ENCODE data around the gene DLK1. TPM values are rescaled to one million over a fixed set of nuclear protein-coding genes. Genes with fewer than 3 reads are reported as not detected.
A peak's percentile ranks its signal among the peaks of the same experiment; 100 is the strongest.

The DLK1 gene
- total RNA-seq, 1 donor from 2014 or later, result not detected

DNA sequence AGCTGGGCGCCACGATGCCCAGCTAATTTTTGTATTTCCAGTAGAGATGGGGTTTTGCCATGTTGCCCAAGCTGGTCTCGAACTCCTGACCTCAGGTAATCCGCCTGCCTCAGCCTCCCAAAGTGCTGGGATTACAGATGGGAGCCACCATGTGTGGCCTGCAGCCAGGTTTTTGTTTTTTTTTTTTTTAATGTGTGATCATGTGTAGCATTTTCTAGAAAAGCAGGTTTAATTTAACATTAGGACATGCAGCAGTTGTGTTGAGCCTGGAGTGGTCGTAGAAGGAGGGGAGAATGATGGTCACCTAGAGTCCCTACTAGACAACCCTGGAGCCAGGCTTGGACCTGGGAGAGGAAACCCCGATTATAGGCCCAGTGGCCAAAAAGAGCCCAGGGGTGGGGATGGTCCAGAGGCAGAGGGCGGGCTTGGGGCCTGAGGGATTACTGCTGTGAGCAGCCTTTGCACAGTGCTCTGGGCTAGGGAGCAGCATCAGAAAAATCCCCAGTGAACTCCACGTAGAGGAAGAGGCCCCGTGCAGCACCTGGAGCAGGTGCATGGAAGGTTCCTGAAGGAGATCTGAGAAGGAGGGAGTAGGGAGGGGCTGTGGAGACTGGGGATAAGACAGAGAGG is 13.6 kb downstream of the DLK1 start:
- FAIRE-seq, result no peak
- no peaks in the 10 kb centered on the region for H3K36me3 ChIP-seq (ENCODE audit: control insufficient read depth, insufficient read depth, low read length)
- H3K4me3 ChIP-seq (ENCODE audit: low read depth, low read length), result no peak overlapping the region
- TF ChIP-seq, protein P1, sequence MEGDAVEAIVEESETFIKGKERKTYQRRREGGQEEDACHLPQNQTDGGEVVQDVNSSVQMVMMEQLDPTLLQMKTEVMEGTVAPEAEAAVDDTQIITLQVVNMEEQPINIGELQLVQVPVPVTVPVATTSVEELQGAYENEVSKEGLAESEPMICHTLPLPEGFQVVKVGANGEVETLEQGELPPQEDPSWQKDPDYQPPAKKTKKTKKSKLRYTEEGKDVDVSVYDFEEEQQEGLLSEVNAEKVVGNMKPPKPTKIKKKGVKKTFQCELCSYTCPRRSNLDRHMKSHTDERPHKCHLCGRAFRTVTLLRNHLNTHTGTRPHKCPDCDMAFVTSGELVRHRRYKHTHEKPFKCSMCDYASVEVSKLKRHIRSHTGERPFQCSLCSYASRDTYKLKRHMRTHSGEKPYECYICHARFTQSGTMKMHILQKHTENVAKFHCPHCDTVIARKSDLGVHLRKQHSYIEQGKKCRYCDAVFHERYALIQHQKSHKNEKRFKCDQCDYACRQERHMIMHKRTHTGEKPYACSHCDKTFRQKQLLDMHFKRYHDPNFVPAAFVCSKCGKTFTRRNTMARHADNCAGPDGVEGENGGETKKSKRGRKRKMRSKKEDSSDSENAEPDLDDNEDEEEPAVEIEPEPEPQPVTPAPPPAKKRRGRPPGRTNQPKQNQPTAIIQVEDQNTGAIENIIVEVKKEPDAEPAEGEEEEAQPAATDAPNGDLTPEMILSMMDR (IDR thresholded peaks at IDR 0.05; ENCODE audit: insufficient read depth, low read length, severe bottlenecking), result no peak
- H3K27me3 ChIP-seq (ENCODE audit: control insufficient read depth, insufficient read depth, low read length), result no peaks in the 10 kb centered on the region
- DNase-seq (ENCODE audit: low read depth), result no peak

GRCh38 chr14:100740929-100741328 is 14.2 kb downstream of the DLK1 start:
- no peaks in the 10 kb centered on the region for H3K27me3 ChIP-seq (ENCODE audit: control insufficient read depth, insufficient read depth, low read length)
- TF ChIP-seq, protein P1 (IDR thresholded peaks at IDR 0.05; ENCODE audit: insufficient read depth, low read length, severe bottlenecking), result no peak
- no peak for DNase-seq (ENCODE audit: low read depth)
- H3K36me3 ChIP-seq (ENCODE audit: control insufficient read depth, insufficient read depth, low read length), result no peaks in the 10 kb centered on the region
- no peak overlapping the region for H3K4me3 ChIP-seq (ENCODE audit: low read depth, low read length)
- no peak for FAIRE-seq

DNA sequence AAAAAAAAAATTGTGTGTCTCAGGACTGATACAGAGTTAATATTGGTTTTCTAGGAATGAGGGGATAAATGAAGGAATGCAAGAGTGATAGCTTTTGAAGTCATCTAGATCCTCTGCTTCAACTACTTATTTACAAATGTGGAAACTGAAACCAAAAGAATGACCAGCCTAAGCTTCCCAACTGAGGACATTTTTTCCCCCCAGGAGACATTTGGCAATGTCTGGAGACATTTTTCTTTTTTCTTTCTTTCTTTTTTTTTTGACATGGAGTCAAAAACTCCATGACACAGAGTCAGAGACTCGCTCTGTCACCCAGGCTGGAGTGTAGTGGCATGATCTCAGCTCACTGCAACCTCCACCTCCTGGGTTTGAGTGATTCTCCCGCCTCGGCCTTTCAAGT is 15.3 kb downstream of the DLK1 start:
- Histone ChIP-seq H3K4me3 (ENCODE audit: low read depth, low read length) (no peak overlapping the region), H3K27me3 (ENCODE audit: control insufficient read depth, insufficient read depth, low read length) (no peaks in the 10 kb centered on the region), H3K36me3 (ENCODE audit: control insufficient read depth, insufficient read depth, low read length) (no peaks in the 10 kb centered on the region)
- no peak for DNase-seq (ENCODE audit: low read depth)
- TF ChIP-seq, protein P1 (IDR thresholded peaks at IDR 0.05; ENCODE audit: insufficient read depth, low read length, severe bottlenecking), result no peak
- FAIRE-seq, result no peak

DNA sequence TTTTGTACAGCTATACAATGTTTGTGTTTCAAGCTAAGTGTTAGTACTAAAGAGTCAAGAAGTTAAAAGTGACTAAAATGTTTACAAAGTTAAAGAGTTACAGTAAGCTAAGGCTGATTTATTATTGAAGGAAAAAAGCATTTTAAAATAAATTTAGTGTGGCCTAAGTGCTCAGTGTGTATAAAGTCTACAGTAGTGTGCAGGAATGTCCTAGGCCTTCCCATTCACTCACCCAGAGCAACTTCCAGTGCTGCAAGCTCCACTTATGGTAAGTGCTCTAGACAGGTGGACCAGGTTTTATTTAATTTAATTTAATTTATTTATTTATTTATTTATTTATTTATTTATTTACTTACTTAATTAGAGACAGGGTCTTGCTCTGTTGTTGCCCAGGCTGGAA is 19.6 kb downstream of the DLK1 start:
- TF ChIP-seq, protein P1 (IDR thresholded peaks at IDR 0.05; ENCODE audit: insufficient read depth, low read length, severe bottlenecking), result no peak
- Histone ChIP-seq H3K36me3 (ENCODE audit: control insufficient read depth, insufficient read depth, low read length) (no peaks in the 10 kb centered on the region), H3K27me3 (ENCODE audit: control insufficient read depth, insufficient read depth, low read length) (no peaks in the 10 kb centered on the region), H3K4me3 (ENCODE audit: low read depth, low read length) (no peak overlapping the region)
- FAIRE-seq, result no peak
- no peak for DNase-seq (ENCODE audit: low read depth)

- H3K27me3 ChIP-seq (ENCODE audit: control insufficient read depth, insufficient read depth, low read length), result no peaks in the 10 kb centered on the region
- TF ChIP-seq, protein P1 (IDR thresholded peaks at IDR 0.05; ENCODE audit: insufficient read depth, low read length, severe bottlenecking), result no peak
- FAIRE-seq (peak; percentile 92), DNase-seq (ENCODE audit: low read depth) (peak; percentile 99)
- H3K36me3 ChIP-seq (ENCODE audit: control insufficient read depth, insufficient read depth, low read length), result no peaks in the 10 kb centered on the region
- H3K4me3 ChIP-seq (ENCODE audit: low read depth, low read length), result no peak overlapping the region
These were observed 20.4 kb downstream of the DLK1 start for GRCh38 chr14:100747021-100747586.

DNA sequence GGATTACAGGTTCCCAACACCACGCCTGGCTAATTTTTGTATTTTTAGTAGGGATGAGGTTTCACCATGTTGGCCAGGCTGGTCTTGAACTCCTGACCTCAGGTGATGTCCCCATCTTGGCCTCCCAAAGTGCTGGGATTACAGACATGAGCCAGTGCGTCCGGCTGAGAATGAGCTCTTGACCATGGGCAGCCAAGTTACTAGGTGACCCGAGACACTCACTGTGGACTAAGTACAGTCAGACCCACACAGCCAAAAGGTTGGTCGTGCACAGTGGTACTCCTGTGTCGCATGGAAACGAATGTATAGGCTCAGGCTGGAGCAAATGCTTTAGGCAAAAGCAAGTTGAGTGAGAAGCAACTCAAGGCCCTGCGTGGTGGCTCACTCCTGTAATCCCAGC is 21.0 kb downstream of the DLK1 start:
- Histone ChIP-seq H3K4me3 (ENCODE audit: low read depth, low read length) (no peak overlapping the region), H3K27me3 (ENCODE audit: control insufficient read depth, insufficient read depth, low read length) (no peaks in the 10 kb centered on the region), H3K36me3 (ENCODE audit: control insufficient read depth, insufficient read depth, low read length) (no peaks in the 10 kb centered on the region)
- TF ChIP-seq, protein P1 (IDR thresholded peaks at IDR 0.05; ENCODE audit: insufficient read depth, low read length, severe bottlenecking), result no peak
- no peak for FAIRE-seq
- DNase-seq (ENCODE audit: low read depth), result no peak
